Thoracic aorta (tissue), 2 donors: Measurements from ENCODE around the gene IFIT2. TPM values are rescaled to one million over a fixed set of nuclear protein-coding genes. Genes with fewer than 3 reads are reported as not detected.

Experiments
- ATAC-seq: fragments of 150-250 bp; one replicate; pipeline ENCODE4 v1.8.0; 2017; ENCODE audit warnings: low read depth; ENCODE audit not compliant: insufficient number of reproducible peaks, low FRiP score
- DNase-seq: peaks from one replicate; pipeline ENCODE4 v3.0.0-alpha.2; 2020; ENCODE audit warnings: low spot score
- H3K27ac ChIP-seq, 2 donors: fragments of 200-600 bp; sonication (generic); 1 replicate in 1 of 2; 2 replicates in 1 of 2; pipeline ENCODE4 v1.5.1; 2016; ENCODE audit warnings: mild to moderate bottlenecking in 2 of 2, moderate library complexity in 2 of 2
- H3K27me3 ChIP-seq: fragments of 200-600 bp; sonication (generic); replicated peaks from 2 replicates; pipeline ENCODE4 v1.6.0; 2016; ENCODE audit warnings: mild to moderate bottlenecking; ENCODE audit not compliant: insufficient read depth
- H3K36me3 ChIP-seq: fragments of 200-600 bp; sonication (generic); one replicate; pipeline ENCODE4 v1.5.1; 2016
- H3K4me1 ChIP-seq, 2 donors: fragments of 200-600 bp; sonication (generic); 1 replicate in 1 of 2; 2 replicates in 1 of 2; pipeline versions ENCODE4 v1.5.1 to v1.6.0; 2016; ENCODE audit warnings: low read depth in 2 of 2, mild to moderate bottlenecking in 1 of 2; ENCODE audit not compliant: control insufficient read depth in 1 of 2
- H3K4me3 ChIP-seq: fragments of 200-600 bp; sonication (generic); 2 replicates; pipeline ENCODE4 v1.5.1; 2016; ENCODE audit warnings: mild to moderate bottlenecking
- H3K9me3 ChIP-seq: fragments of 200-600 bp; sonication (generic); 2 replicates; pipeline ENCODE4 v1.5.1; 2016
- total RNA-seq, 2 donors: library from RNA; depleted of rRNA; stranded (reverse); fragments of >200 nt; gene quantifications; one replicate each; pipeline versions ENCODE4 v1.1.0 to v1.2.3, GENCODE V29; 2016
- TF ChIP-seq, protein P1 (sequence below): fragments of 200-600 bp; sonication (generic); IDR thresholded peaks from one replicate; pipeline ENCODE4 v1.5.1; 2019; ENCODE audit warnings: antibody characterized with exemption

Gene IFIT2
- total RNA-seq, 2 donors from 2014 or later: 5.9 to 17.1 TPM

DNA sequence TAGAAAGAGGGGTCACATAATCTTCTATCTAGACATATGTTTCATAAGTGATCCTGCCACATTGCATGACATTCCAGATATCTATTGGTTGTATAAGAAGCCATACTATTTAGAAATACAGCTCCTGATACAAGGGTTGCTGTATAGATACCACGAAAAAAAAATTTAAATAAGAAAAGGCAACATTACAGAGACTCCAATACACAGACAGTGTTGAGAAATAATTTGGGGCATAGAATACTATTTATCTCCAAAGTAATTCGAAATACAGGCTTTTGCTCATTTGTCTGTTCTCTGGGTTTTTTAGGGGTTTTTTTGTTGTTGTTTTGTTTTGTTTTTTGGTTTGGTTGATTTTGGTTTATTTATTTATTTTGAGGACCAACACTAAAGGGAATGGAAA is 2.6 kb downstream of the IFIT2 start:
- Histone ChIP-seq H3K36me3 (no peaks in the 10 kb centered on the region), H3K9me3 (no peaks in the 10 kb centered on the region), H3K4me3 (no peak overlapping the region), H3K27ac (no peak overlapping the region), H3K4me1 (peaks cover 21 to 36% of the 10 kb centered on the region in 2 donors), H3K27me3 (no peaks in the 10 kb centered on the region)
- DNase-seq: no peak
- TF ChIP-seq, protein P1, sequence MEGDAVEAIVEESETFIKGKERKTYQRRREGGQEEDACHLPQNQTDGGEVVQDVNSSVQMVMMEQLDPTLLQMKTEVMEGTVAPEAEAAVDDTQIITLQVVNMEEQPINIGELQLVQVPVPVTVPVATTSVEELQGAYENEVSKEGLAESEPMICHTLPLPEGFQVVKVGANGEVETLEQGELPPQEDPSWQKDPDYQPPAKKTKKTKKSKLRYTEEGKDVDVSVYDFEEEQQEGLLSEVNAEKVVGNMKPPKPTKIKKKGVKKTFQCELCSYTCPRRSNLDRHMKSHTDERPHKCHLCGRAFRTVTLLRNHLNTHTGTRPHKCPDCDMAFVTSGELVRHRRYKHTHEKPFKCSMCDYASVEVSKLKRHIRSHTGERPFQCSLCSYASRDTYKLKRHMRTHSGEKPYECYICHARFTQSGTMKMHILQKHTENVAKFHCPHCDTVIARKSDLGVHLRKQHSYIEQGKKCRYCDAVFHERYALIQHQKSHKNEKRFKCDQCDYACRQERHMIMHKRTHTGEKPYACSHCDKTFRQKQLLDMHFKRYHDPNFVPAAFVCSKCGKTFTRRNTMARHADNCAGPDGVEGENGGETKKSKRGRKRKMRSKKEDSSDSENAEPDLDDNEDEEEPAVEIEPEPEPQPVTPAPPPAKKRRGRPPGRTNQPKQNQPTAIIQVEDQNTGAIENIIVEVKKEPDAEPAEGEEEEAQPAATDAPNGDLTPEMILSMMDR: no peak
- no peak for ATAC-seq

DNA sequence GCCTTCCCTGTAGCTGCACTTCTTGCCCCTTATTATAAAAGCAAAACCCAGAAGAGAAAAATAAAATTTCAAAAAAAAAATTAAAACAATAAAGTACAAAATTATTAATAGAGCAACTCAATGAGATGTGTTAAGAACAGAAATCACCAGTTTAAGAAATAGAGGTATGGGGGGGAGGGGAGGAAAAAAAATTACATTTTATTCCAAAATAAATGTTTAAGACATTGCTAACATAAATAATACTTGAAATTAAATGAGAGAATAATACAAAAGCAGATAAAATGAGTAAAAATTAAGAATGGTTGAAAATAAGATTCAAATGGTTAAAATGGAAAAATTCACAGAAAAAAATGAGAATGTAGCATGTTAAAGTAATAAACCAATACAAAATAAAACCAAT is 3.1 kb downstream of the IFIT2 start:
- DNase-seq (no peak), ATAC-seq (no peak)
- Histone ChIP-seq H3K36me3 (no peaks in the 10 kb centered on the region), H3K9me3 (no peaks in the 10 kb centered on the region), H3K27me3 (no peaks in the 10 kb centered on the region), H3K27ac (no peak overlapping the region), H3K4me1 (peaks cover 21 to 36% of the 10 kb centered on the region in 2 donors), H3K4me3 (no peak overlapping the region)
- TF ChIP-seq, protein P1: no peak

DNA sequence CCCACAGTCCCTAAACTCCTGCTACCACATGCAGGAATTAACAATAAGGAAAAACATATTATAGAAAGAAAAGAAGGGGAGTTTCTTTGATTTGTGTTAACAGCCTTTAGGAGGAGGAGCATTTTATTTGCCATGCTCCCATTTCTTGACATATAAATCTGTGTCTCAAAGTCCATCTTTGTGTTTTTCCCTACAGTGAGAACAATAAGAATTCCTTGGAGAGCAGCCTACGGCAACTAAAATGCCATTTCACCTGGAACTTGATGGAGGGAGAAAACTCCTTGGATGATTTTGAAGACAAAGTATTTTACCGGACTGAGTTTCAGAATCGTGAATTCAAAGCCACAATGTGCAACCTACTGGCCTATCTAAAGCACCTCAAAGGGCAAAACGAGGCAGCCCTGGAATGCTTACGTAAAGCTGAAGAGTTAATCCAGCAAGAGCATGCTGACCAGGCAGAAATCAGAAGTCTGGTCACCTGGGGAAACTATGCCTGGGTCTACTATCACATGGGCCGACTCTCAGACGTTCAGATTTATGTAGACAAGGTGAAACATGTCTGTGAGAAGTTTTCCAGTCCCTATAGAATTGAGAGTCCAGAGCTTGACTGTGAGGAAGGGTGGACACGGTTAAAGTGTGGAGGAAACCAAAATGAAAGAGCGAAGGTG is 4.1 kb downstream of the IFIT2 start:
- ATAC-seq: no peak

DNA sequence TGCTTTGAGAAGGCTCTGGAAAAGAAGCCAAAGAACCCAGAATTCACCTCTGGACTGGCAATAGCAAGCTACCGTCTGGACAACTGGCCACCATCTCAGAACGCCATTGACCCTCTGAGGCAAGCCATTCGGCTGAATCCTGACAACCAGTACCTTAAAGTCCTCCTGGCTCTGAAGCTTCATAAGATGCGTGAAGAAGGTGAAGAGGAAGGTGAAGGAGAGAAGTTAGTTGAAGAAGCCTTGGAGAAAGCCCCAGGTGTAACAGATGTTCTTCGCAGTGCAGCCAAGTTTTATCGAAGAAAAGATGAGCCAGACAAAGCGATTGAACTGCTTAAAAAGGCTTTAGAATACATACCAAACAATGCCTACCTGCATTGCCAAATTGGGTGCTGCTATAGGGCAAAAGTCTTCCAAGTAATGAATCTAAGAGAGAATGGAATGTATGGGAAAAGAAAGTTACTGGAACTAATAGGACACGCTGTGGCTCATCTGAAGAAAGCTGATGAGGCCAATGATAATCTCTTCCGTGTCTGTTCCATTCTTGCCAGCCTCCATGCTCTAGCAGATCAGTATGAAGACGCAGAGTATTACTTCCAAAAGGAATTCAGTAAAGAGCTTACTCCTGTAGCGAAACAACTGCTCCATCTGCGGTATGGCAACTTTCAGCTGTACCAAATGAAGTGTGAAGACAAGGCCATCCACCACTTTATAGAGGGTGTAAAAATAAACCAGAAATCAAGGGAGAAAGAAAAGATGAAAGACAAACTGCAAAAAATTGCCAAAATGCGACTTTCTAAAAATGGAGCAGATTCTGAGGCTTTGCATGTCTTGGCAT is 4.8 kb downstream of the IFIT2 start:
- H3K36me3 ChIP-seq: no peaks in the 10 kb centered on the region
- no peaks in the 10 kb centered on the region for H3K9me3 ChIP-seq
- peak overlapping the region in 1 of 2 donors; percentile 31 for H3K27ac ChIP-seq
- H3K4me1 ChIP-seq: peaks cover 15 to 28% of the 10 kb centered on the region in 2 donors
- H3K27me3 ChIP-seq: no peaks in the 10 kb centered on the region
- TF ChIP-seq, protein P1: no peak
- no peak for DNase-seq
- no peak for ATAC-seq
- H3K4me3 ChIP-seq: no peak overlapping the region

More for the DNA sequence above, 4.1 kb downstream of the IFIT2 start:
- no peak overlapping the region for H3K4me3 ChIP-seq
- no peaks in the 10 kb centered on the region for H3K36me3 ChIP-seq
- no peaks in the 10 kb centered on the region for H3K27me3 ChIP-seq
- H3K9me3 ChIP-seq: no peaks in the 10 kb centered on the region
- no peak for DNase-seq
- peaks cover 21 to 32% of the 10 kb centered on the region in 2 donors for H3K4me1 ChIP-seq
- TF ChIP-seq, protein P1: no peak
- H3K27ac ChIP-seq: no peak overlapping the region

DNA sequence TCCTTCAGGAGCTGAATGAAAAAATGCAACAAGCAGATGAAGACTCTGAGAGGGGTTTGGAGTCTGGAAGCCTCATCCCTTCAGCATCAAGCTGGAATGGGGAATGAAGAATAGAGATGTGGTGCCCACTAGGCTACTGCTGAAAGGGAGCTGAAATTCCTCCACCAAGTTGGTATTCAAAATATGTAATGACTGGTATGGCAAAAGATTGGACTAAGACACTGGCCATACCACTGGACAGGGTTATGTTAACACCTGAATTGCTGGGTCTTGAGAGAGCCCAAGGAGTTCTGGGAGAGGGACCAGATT is 5.4 kb downstream of the IFIT2 start:
- Histone ChIP-seq H3K4me3 (no peak overlapping the region), H3K27ac (peak overlapping the region in 1 of 2 donors; percentile 31)
- no peak for ATAC-seq

More for the DNA sequence above, 5.4 kb downstream of the IFIT2 start:
- no peaks in the 10 kb centered on the region for H3K9me3 ChIP-seq
- DNase-seq: no peak
- H3K27me3 ChIP-seq: no peaks in the 10 kb centered on the region
- no peaks in the 10 kb centered on the region for H3K36me3 ChIP-seq
- peaks cover 15 to 27% of the 10 kb centered on the region in 2 donors for H3K4me1 ChIP-seq
- TF ChIP-seq, protein P1: no peak
